Epithelial cell of esophagus (primary cell): Measurements from ENCODE around the gene PAK4.
"Not testable (repeated sequence)": the region's sequence is repeated elsewhere in the genome, so short reads cannot be mapped to it uniquely, and the experiment has no call there.

Experiments
- DNase-seq: peaks from one replicate; pipeline ENCODE4 v3.0.0; 2010; ENCODE audit warnings: low read depth
- H3K4me3 ChIP-seq: 2 replicates; pipeline ENCODE4 v1.5.1; 2011; ENCODE audit warnings: mild to moderate bottlenecking, low read length, control low read depth
- CTCF ChIP-seq: IDR thresholded peaks from 2 replicates; pipeline ENCODE4 v1.5.1; 2011; ENCODE audit warnings: low read depth, mild to moderate bottlenecking, low read length, control low read depth, inconsistent platforms; ENCODE audit not compliant: insufficient read depth; ENCODE audit errors: missing control alignments

PAK4 gene

GRCh38 chr19:39211731-39212374 is 86.3 kb downstream of the PAK4 start:
- no peak for DNase-seq
- TF ChIP-seq CTCF: no peak
- H3K4me3 ChIP-seq: no peak overlapping the region

- DNase-seq: no peak
- H3K4me3 ChIP-seq: no peak overlapping the region
- TF ChIP-seq CTCF: peak; percentile 29
Observed at GRCh38 chr19:39212375-39212742, 86.8 kb downstream of the PAK4 start.

GRCh38 chr19:39215323-39215722 is 89.7 kb downstream of the PAK4 start:
- not testable (repeated sequence) for DNase-seq

DNA sequence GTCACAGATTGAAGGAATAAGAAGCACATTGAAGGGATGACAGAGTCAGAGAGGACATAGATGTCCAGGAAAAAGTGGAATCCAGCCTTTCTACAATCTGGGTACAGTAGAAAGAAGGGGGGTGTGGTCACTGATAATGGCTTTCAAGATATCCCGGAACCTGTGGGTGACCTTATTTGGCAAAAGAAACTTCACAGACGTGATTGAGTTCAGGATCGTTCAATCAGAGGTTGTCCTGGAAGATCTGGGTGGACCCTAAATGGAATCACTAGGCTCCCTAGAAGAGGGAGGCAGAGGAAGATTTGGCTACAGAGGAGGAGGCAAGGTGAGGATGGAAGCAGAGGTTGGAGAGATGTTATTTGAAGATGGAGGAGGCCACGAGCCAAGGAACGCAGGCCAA is 91.5 kb downstream of the PAK4 start:
- H3K4me3 ChIP-seq: no peak overlapping the region
- no peak for TF ChIP-seq CTCF
- DNase-seq: no peak

More at GRCh38 chr19:39215323-39215722, 89.7 kb downstream of the PAK4 start:
- not testable (repeated sequence) for H3K4me3 ChIP-seq

GRCh38 chr19:39218230-39219007 is 92.8 kb downstream of the PAK4 start:
- no peak for TF ChIP-seq CTCF
- no peak overlapping the region for H3K4me3 ChIP-seq
- no peak for DNase-seq

DNA sequence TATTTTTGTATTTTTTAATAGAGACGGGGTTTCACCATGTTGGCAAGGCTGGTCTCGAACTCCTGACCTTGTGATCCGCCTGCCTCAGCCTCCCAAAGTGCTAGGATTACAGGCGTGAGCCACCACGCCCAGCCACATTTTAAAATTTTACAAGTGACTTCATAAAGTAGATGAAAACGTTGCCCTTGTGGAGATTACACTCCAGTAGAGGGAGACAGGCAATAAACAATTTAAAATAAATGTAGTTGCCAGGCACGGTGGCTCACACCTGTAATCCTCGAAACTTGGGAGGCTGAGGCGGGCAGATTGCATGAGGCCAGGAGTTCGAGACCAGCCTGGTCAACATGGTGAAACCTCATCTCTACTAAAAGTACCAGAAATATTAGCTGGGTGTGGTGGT is 93.5 kb downstream of the PAK4 start:
- H3K4me3 ChIP-seq: not testable (repeated sequence)

DNA sequence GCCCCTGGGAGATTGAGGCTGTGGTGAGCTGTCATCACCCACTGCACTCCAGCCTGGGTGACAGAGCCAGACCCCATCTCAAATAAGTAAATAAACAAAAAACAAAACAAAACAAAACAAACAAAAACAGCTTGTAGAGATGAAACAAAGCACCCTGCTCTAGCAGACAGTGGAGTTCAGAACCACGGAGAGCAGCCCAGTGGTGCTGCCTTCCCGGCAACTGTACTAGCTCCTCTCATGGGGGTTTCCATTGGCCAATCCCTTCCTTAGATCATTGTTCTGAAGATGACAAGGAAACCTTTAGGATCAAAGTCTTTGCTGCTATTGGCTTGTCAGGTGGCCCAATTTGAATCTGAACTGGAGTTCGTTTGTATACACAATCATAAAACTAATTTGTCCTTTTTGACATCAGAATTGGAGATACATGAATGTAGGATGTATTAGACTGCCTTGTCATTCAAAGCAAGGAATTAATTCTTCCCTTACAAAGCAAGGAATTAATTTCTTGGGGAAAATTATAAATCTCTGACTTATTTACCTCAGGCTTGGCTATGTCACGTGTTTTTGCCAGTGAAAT is 98.2 kb downstream of the PAK4 start:
- no peak overlapping the region for H3K4me3 ChIP-seq
- no peak for TF ChIP-seq CTCF
- peak; percentile 47 for DNase-seq

More for the DNA sequence above, 93.5 kb downstream of the PAK4 start:
- DNase-seq: not testable (repeated sequence)

DNA sequence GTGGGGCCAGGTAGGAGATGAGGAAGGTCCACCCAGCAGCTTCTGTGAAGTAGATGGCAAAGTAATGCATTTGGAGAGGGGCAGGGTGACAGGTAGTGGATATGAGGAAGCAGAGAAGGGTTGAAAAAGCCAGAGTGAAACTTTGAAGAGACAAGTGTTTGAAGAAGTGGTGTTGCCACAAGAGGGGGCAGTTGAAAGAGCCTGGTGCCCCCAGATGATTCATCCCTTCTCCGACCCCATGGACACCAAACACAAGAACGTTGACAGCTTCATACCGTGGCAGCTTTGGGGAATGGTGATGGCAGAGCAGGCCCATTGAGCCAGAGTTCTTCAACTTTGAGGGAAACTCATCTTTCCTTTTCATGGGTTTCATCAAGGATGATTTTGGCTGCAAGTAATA is 99.3 kb downstream of the PAK4 start:
- DNase-seq: no peak
- no peak overlapping the region for H3K4me3 ChIP-seq
- no peak for TF ChIP-seq CTCF
